Measurements from ENCODE around the gene DOCK11.
"Not testable (repeated sequence)": the region's sequence is repeated elsewhere in the genome, so short reads cannot be mapped to it uniquely, and the experiment has no call there.

DOCK11 gene

GRCh38 chrX:118558926-118559325, 63.3 kb downstream of the DOCK11 start:
- peak; percentile 40 for DNase-seq
- in situ Hi-C loops (cut with MboI; ENCODE audit: low pct_unique_long_range_greater_than_20kb, low sequenced_read_pairs) = no loop called here

- in situ Hi-C loops (cut with MboI; ENCODE audit: low pct_unique_long_range_greater_than_20kb, low sequenced_read_pairs) = no loop called here
- no peak for DNase-seq
These were observed 64.9 kb downstream of the DOCK11 start for GRCh38 chrX:118560489-118560888.

GRCh38 chrX:118562582-118563164, 67.1 kb downstream of the DOCK11 start:
- in situ Hi-C loops (cut with MboI; ENCODE audit: low pct_unique_long_range_greater_than_20kb, low sequenced_read_pairs) = no loop called here
- no peak for DNase-seq

- in situ Hi-C loops (cut with MboI; ENCODE audit: low pct_unique_long_range_greater_than_20kb, low sequenced_read_pairs) = no loop called here
- no peak for DNase-seq
These were observed 68.9 kb downstream of the DOCK11 start for GRCh38 chrX:118564498-118564897.

GRCh38 chrX:118565853-118566252, 70.2 kb downstream of the DOCK11 start:
- no peak for DNase-seq
- in situ Hi-C loops (cut with MboI; ENCODE audit: low pct_unique_long_range_greater_than_20kb, low sequenced_read_pairs) = no loop called here

- in situ Hi-C loops (cut with MboI; ENCODE audit: low pct_unique_long_range_greater_than_20kb, low sequenced_read_pairs) = no loop called here
- no peak for DNase-seq
These were observed 70.7 kb downstream of the DOCK11 start for GRCh38 chrX:118566359-118566758.

- DNase-seq = no peak
- in situ Hi-C loops (cut with MboI; ENCODE audit: low pct_unique_long_range_greater_than_20kb, low sequenced_read_pairs) = no loop called here
These were observed 74.1 kb downstream of the DOCK11 start for GRCh38 chrX:118569676-118570075.

- in situ Hi-C loops (cut with MboI; ENCODE audit: low pct_unique_long_range_greater_than_20kb, low sequenced_read_pairs) = no loop called here
- no peak for DNase-seq
These were observed 74.6 kb downstream of the DOCK11 start for GRCh38 chrX:118570209-118570608.

GRCh38 chrX:118571836-118572235, 76.2 kb downstream of the DOCK11 start:
- in situ Hi-C loops (cut with MboI; ENCODE audit: low pct_unique_long_range_greater_than_20kb, low sequenced_read_pairs) = no loop called here

GRCh38 chrX:118574666-118575065, 79.1 kb downstream of the DOCK11 start:
- in situ Hi-C loops (cut with MboI; ENCODE audit: low pct_unique_long_range_greater_than_20kb, low sequenced_read_pairs) = loop anchor here (25.0 kb wide), 1 partner anchor 112 kb away; no protein-coding TSS in a partner anchor

More at GRCh38 chrX:118571836-118572235, 76.2 kb downstream of the DOCK11 start:
- no peak for DNase-seq

GRCh38 chrX:118577041-118577440, 81.4 kb downstream of the DOCK11 start:
- in situ Hi-C loops (cut with MboI; ENCODE audit: low pct_unique_long_range_greater_than_20kb, low sequenced_read_pairs) = loop anchor here (25.0 kb wide), 1 partner anchor 115 kb away; no protein-coding TSS in a partner anchor

More at GRCh38 chrX:118574666-118575065, 79.1 kb downstream of the DOCK11 start:
- DNase-seq = no peak

GRCh38 chrX:118579417-118579816, 83.8 kb downstream of the DOCK11 start:
- in situ Hi-C loops (cut with MboI; ENCODE audit: low pct_unique_long_range_greater_than_20kb, low sequenced_read_pairs) = loop anchor here (25.0 kb wide), 1 partner anchor 117 kb away; no protein-coding TSS in a partner anchor
- no peak for DNase-seq

More at GRCh38 chrX:118577041-118577440, 81.4 kb downstream of the DOCK11 start:
- no peak for DNase-seq

- in situ Hi-C loops (cut with MboI; ENCODE audit: low pct_unique_long_range_greater_than_20kb, low sequenced_read_pairs) = loop anchor here (25.0 kb wide), 1 partner anchor 121 kb away; no protein-coding TSS in a partner anchor
- DNase-seq = not testable (repeated sequence)
These were observed 87.3 kb downstream of the DOCK11 start for GRCh38 chrX:118582926-118583325.

GRCh38 chrX:118583781-118584180, 88.2 kb downstream of the DOCK11 start:
- in situ Hi-C loops (cut with MboI; ENCODE audit: low pct_unique_long_range_greater_than_20kb, low sequenced_read_pairs) = loop anchor here (25.0 kb wide), 1 partner anchor 121 kb away; no protein-coding TSS in a partner anchor
- DNase-seq = no peak

- DNase-seq = no peak
- in situ Hi-C loops (cut with MboI; ENCODE audit: low pct_unique_long_range_greater_than_20kb, low sequenced_read_pairs) = loop anchor here (25.0 kb wide), 1 partner anchor 123 kb away; no protein-coding TSS in a partner anchor
These were observed 89.7 kb downstream of the DOCK11 start for GRCh38 chrX:118585296-118585695.

- in situ Hi-C loops (cut with MboI; ENCODE audit: low pct_unique_long_range_greater_than_20kb, low sequenced_read_pairs) = loop anchor here (25.0 kb wide), 1 partner anchor 124 kb away; no protein-coding TSS in a partner anchor
These were observed 90.6 kb downstream of the DOCK11 start for GRCh38 chrX:118586206-118586605.

GRCh38 chrX:118588715-118589114, 93.1 kb downstream of the DOCK11 start:
- in situ Hi-C loops (cut with MboI; ENCODE audit: low pct_unique_long_range_greater_than_20kb, low sequenced_read_pairs) = loop anchor here (25.0 kb wide), 1 partner anchor 126 kb away; no protein-coding TSS in a partner anchor
- peak; percentile 62 for DNase-seq

More at GRCh38 chrX:118586206-118586605, 90.6 kb downstream of the DOCK11 start:
- peak; percentile 93 for DNase-seq

- in situ Hi-C loops (cut with MboI; ENCODE audit: low pct_unique_long_range_greater_than_20kb, low sequenced_read_pairs) = loop anchor here (25.0 kb wide), 1 partner anchor 127 kb away; no protein-coding TSS in a partner anchor
- DNase-seq = no peak
These were observed 93.6 kb downstream of the DOCK11 start for GRCh38 chrX:118589227-118589626.

GRCh38 chrX:118593407-118593806, 97.8 kb downstream of the DOCK11 start:
- in situ Hi-C loops (cut with MboI; ENCODE audit: low pct_unique_long_range_greater_than_20kb, low sequenced_read_pairs) = loop anchor here (25.0 kb wide), 1 partner anchor 131 kb away; no protein-coding TSS in a partner anchor

GRCh38 chrX:118594697-118595420, 99.2 kb downstream of the DOCK11 start:
- peak; percentile 59 for DNase-seq
- in situ Hi-C loops (cut with MboI; ENCODE audit: low pct_unique_long_range_greater_than_20kb, low sequenced_read_pairs) = loop anchor here (25.0 kb wide), 1 partner anchor 133 kb away; no protein-coding TSS in a partner anchor

More at GRCh38 chrX:118593407-118593806, 97.8 kb downstream of the DOCK11 start:
- DNase-seq = peak; percentile 91
